Measurements from ENCODE around the gene SMARCAL1.

SMARCAL1 gene

DNA sequence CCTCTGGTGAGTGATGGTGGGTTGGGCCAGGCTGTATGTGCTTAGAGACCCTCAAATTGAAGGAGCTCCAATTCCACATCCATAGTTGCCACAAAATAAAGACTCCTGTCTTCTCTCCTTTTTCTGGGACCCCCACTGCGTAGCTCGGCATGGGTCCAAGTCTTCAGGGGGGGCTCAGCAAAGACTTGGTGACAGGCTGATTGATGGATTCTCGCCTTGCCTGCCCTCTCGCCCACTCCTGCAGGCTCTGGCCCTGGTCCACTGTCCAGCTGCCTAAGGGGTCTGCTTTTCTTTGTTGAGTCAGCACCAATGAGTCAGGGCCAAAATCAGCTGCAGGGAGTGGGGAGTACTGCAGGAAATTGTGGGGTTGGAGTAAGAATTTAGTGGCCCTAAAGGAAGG is 107.8 kb downstream of the SMARCAL1 start:
- in situ Hi-C loops (cut with HindIII; ENCODE audit: low sequenced_read_pairs) = loop anchor here (25.0 kb wide), 1 partner anchor 992 kb away; no protein-coding TSS in a partner anchor

- in situ Hi-C loops (cut with HindIII; ENCODE audit: low sequenced_read_pairs) = loop anchor here (25.0 kb wide), 1 partner anchor 989 kb away; no protein-coding TSS in a partner anchor
Observed at GRCh38 chr2:216522892-216523502, 110.7 kb downstream of the SMARCAL1 start.

- in situ Hi-C loops (cut with HindIII; ENCODE audit: low sequenced_read_pairs) = no loop called here
Observed at GRCh38 chr2:216525972-216526371, 113.7 kb downstream of the SMARCAL1 start.

- in situ Hi-C loops (cut with HindIII; ENCODE audit: low sequenced_read_pairs) = no loop called here
Observed at GRCh38 chr2:216526939-216527338, 114.7 kb downstream of the SMARCAL1 start.

DNA sequence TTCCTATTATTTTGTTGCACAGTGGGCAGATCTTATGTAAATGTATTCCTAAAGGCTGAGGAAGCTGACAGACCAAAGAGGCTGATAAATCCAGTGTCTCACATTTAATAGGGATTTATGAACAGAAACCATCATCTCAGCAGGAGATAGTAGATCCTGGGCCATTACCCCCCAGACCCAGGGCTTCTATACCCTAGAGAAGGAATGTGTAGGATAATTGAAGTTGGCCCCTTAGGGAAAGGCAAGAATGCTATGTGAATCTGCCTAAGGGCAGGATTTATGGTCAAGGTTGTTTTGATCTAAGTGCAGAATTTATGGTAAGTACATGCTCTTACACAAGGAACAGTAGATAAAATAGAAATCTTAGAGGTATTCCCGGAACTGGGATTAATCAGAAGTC is 115.3 kb downstream of the SMARCAL1 start:
- in situ Hi-C loops (cut with HindIII; ENCODE audit: low sequenced_read_pairs) = no loop called here

DNA sequence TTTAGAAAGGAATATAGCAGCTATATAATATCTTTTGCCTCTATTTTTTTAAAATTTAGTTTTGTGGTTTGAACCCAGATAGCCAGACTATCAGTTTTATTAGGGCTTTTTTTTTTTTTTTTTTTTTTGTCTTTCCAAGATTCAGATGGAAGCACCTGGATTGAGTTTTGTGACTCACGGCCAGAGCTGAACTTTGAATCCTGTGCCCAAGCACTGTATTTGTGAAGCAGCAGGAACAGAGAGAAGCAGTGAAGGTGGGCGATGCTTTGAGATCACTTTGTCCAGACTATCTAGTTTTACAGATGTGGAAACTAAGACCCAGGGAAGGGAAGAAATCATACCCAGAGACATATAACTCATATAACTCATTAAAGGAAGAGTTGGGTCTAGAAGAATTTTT is 120.3 kb downstream of the SMARCAL1 start:
- in situ Hi-C loops (cut with HindIII; ENCODE audit: low sequenced_read_pairs) = loop anchor here (5.0 kb wide), 1 partner anchor 35 kb away; no protein-coding TSS in a partner anchor

Data from endothelial cell of hepatic sinusoid (primary cell).